HG03342 (cell line): Measurements from ENCODE around the gene CEP19.
"Not testable (repeated sequence)": the region's sequence is repeated elsewhere in the genome, so short reads cannot be mapped to it uniquely, and the experiment has no call there.

ENCODE experiments used
- ATAC-seq: cut with Tn5 transposase; IDR thresholded peaks from one replicate; pipeline ENCODE4 v1.9.1; 2021; ENCODE audit warnings: mild to moderate bottlenecking, moderate library complexity; ENCODE audit not compliant: unreplicated experiment

Gene CEP19, protein sequence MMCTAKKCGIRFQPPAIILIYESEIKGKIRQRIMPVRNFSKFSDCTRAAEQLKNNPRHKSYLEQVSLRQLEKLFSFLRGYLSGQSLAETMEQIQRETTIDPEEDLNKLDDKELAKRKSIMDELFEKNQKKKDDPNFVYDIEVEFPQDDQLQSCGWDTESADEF

DNA sequence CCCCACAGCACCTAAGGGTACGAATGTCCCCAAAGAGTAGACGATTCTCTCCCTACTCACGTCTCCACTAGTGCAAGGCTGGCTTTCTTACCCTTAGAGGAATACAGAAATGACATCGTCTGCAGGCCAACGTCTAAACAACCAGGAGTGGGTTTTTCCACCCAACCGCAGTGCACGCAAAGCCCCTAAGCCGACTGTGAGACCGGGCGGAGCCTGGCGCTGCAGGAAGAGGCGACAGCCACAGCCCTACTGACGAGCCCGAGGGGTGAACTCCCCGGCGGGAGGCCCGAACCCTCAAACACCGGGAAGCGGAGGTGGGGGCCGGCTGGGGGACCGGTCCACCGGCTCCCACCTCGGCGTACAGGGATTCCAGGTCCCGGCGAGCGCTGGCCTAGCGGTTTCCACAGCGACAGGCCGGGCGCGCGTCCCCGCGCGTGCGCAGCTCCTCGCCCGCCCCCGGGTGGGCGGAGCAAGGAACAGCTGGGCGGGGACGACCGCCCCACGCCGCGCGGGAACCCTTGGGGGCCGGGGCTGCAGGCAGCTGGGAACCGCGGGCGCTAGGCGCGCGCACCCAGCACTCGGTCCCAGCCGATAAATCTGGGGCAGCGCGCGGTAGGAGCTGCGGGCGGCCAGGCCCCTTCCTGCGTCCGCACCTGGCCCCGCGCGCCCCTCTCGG lies at the start of gene CEP19, which contains the start of gene PIGX:
CEP19 (minus strand) TSS at position 413 of the 676 bp plus-strand sequence. CDS start 3,593 bp downstream, outside the sequence.
PIGX (plus strand) TSS at position 540 of the 676 bp plus-strand sequence.
- peak; percentile 73 for ATAC-seq

DNA sequence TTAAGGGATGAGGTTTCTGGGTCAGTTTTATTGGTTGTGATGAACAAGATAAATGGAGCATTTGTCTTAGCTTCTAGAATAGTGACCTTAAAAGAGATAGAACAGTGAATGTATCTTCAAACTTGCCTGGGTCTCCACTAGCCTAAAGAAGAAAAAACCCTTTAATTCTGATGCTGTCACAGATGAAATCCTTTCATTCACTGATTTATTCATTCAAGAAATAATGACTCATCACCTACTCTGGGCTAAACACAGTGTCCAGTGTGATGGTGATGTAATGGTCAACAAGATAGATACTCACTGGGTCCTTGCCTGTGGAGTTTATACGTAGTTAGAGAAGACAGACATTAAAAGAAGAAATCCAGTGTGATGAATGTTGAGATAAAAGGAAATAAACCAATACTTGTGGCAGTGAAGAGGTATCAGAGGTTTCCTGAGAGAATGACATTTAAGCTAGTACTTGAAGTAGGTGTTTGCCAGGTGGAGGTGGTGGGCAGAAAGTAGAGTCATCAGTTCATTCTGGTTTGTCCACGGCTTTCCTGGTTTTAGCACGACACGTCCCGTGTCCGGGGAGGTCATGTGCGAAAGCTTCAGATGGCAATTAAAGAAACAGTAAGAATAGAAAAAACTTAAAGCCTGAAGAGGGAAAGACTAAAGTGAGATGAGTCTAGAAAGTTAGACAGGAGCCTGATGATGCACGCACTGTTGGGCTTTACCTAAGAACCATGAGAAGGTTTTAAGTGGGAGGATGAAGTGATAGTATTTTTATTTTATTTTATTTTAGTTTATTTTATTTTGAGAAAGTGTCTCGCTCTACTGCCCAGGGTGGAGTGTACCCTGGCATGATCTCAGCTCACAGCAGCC lies 46.1 kb upstream of the CEP19 start:
- no peak for ATAC-seq

DNA sequence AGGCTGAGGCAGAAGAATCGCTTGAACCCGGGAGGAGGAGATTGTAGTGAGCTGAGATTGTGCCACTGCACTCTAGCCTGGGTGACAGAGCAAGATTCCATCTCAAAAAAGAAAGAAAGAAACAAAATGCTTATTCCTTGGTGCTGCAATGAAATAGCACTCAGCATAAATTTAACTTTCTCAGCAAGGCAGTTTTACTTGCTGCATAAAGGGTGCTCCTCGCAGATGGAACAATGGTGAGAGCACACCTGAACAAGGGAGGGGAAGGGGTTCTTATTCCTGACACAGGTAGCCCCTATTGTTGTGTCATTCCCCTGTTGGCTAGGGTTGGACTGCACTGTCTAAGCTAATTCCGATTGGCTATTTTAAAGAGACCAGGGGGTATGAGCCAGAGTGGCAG lies 44.7 kb upstream of the CEP19 start:
- no peak for ATAC-seq

DNA sequence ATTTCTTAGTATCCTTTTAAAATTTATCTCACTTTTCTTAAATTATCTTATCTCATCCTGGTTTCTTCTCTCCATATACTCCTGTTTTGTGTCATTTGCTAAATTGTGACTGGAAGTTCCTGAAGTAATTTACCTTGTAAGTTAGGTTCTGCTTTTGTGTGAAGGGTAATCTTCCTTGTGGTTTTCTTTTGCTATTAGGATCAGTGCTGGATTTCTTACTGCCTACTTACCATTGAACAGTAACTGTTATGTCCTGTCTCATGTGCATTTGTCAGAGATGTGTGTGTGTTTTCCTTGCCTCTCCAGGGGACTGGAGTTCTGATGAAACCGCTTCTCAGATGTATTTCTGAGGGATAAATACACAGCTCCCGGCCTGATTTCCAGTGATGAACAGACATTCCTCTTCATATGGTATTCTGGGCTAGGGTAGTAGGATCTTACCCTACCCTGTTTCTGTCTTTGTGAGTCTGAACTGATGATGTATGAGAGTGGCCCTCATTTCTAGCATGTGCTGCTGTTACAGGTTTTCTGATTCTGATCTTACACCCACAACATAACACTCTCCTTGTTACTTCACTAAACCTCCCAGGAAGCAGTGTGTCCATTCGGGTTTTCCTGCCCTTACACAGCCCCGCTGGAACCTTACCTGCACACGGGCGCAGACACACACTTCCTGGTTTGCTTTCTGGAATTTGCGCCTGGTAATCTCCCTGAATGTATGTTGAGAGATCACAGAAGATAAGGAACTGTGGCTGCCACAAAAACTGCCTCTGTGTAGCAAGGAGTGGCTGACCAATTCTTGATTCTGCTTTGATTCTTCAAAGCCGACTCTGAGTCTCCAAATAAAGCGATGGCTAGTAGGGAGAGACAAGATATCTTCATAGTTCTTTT lies 42.3 kb upstream of the CEP19 start:
- no peak for ATAC-seq

DNA sequence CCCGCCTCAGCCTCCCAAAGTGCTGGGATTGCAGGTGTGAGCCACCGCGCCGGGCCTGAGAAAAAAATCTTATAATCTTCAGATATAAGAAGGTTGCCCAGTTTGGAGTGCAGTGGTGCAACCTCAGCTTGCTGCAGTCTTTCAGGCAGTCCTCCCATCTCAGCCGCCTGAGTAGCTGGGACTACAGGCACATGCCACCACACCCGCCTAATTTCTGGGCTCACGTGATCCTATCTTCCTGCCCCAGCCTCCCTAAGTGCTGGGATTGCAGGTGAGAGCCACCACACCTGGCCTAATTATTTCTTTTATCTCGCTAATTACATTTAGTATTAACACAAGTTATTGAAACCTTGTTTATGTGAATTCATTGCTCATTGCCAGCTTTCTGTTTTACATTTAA lies 41.2 kb upstream of the CEP19 start:
- ATAC-seq, result no peak

DNA sequence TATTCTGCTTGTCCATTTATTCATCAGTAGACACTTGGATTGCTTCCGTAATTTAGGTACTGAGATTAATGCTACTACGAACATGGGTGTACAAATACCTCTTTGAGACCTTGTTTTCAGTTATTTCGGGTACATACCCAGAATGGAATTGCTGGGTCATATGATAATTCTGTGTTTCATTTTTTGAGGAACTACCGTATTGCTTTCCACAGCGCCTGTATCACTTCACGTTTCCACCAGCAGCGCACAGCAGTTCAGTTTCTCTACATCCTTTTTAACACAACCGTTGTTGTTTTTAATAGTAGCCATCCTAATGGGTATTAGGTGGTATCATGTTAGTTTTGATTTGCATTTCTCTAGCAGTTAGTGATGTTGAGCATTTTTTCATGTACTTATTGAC lies 37.1 kb upstream of the CEP19 start:
- peak; percentile 48 for ATAC-seq

DNA sequence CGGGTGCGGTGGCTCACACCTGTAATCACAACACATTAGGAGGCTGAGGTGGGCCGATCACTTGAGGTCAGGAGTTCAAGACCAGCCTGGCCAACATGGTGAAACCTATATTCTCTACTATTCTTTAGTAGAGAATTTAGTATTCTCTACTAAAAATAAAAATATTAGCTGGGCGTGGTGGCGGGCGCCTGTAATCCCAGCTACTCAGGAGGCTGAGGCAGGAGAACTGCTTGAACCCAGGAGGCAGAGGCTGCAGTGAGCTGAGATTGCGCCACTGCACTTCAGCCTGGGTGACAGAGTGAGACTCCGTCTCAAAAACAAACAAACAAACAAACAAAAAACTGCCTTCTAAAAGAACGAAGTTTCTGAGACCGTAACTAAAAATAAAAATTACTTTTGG lies 31.5 kb upstream of the CEP19 start:
- ATAC-seq, result not testable (repeated sequence)

DNA sequence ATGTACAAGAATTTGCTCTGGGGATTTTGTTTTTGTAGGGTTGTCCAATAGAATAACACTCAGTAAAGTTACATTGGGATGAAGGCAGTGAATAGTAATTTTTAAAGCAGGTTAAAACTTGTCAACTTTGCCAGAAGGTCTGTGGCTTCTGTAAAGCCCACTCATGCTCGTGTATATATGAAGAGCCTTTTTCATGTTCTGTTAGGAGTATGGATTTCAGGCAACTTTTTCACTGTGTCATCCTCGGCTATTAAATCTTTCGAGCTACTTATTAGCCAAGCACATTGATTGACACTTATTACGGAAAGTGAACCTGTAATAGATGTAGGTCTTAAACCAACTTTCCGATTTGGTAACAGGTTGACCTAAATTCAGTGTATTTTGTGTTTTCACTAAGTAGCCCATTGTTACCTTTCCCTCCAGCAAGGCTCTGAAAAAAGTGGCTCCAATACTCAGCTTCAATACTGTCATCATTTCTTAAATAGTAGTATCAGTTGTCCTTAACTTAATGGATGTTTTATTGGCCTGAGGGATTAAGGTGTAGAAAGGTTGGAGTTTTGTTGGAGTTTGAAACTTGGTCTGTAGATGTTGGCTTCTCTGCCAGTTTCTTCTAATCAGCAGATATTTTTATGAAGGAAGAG lies 29.3 kb upstream of the CEP19 start:
- no peak for ATAC-seq

DNA sequence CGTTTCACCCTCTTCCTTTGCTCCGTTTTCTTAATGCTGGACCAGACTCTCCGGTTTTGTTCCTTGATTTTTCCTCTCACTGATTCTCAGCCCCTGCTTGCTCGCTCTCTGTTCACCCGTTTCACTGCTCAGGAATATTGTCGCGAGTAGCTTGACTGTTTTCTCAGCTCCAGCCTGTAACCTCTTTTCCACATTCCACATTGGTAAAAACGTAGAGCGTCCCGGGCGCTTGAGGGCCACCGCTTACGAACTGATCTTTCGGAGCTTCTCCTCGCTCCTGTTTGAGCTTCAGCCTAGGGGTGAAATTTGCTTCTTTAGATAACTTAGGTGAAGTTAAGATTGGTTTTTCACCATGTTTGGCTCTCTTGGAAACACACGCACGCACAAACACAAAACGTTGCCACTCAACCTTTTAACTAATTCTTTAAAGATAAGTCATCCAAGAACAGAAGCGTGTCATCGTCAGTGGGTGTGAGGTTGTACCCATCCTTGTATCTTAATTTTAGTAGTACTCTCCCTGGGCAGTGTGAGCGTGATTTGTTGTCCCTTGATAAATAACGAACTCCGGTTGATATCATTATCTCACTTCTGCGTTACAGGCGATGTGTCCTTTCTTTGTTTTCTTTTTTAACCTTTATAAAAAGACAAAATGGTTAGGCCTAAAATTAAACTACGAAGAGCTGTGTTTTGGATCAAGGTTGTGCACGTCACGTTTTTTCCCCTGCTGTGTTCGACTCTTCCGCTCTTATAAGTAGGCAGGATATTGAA lies 28.6 kb upstream of the CEP19 start:
- peak; percentile 2 for ATAC-seq

DNA sequence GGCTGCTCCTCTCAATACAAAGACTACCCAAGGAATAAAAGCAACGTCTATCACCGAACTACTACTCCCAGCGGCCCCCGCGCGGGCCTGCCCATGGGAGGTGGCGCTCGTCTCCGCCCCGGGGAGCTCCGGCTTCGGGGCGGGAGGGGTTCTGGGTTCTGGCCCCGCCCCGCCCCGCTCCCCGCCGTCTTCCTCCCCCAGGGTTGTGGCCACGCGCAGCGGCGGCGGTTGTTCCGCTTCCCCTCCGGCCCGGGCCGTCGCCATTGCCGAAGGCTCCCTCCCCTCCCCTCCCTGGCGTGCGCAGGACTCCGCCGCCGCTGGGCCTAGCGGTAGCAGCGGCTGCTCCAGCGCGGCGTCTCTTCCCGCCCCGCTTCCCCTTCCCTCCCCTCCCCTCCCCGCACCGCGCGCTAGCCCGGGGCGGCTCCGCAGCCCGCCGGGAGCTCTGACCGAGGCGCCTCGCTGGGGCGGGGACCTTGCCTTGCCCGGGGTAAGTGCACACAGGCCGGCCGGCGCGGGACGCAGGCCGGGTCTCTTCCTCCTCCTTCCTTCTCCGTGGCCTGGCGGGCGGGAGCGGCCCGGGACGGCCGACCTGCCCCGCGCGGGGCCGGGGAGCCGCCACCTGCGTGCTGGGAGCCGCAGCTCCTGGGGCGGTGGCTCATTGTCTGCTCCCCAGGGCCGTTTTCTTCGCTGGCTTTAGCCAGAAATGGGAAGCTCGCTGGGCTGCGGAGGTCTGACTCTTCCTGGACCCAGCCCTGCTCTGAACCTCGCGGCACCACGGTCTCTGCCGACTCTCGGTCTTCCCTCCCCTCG lies 27.8 kb upstream of the CEP19 start, which contains the start of gene PAK2:
PAK2 (plus strand) TSS at position 187 of the 810 bp plus-strand sequence. CDS start 42,790 bp downstream, outside the sequence.
- peak; percentile 84 for ATAC-seq

DNA sequence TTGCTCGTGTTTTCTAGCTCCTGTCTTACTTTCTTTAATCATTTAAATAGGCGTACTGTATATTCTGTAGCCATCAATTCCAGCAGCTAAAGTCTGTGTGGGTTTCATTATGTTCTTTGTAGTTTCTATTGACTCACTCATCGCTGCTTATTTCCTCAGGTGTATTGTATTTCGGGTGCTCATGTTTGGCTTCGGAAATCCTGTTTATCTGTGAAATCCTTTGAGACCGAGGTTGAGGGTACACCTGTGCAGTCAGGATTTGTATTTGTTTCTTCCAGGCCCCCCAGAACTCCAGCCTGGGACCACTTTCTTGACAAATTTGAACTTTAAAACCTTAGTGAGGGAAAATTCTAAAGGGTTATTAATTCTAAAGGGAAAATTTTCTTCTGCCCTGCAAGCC lies 25.6 kb upstream of the CEP19 start:
- ATAC-seq, result no peak

DNA sequence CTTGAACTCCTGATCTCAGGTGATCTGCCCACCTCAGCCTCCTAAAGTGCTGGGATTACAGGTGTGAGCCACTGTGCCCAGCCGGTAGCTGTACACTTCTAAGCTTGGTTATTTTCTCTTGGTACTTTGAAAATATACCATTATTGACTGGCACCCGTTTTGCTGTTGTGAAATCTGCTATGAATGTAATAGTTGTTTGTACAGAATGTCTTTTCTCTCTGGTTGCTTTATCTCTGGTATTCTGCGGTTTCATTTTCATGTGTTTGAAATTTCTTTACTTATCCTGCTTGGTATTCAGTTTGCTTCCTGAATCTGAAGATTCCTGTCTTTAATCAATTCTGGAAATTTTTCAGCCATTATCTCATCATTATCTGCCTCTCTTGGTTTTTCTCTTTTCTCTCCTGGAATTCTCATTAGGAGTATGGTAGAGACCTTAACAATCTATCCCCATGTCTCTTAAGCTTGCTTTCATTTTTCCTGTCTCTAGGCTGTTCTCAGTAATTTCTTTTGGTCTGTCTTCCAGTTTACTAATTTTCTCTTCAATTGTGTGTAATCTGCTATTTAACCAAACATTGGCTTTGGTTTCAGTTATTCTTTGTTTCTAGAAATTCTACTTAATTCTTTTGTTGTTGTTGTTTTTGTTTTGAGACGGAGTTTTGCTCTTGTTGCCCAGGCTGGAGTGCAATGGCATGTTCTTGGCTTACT lies 24.8 kb upstream of the CEP19 start:
- ATAC-seq, result no peak

DNA sequence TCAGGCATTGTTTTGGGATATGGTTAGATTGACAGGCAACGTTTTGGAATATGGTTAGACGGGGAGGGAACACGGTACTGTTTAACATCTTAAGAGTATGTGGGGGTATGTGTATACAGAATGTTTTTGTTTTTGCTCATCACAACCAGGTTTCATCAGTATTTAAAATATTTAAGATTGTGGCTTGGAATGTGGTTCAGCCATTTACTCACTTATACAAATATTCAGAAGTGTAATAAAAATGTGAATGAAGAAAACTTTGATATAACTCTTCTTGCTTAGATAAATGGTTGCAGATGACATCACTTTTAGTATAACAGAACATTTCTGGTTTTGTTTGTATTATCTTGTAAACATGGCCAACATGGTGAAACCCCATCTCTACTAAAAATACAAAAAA lies 23.7 kb upstream of the CEP19 start:
- ATAC-seq, result no peak

DNA sequence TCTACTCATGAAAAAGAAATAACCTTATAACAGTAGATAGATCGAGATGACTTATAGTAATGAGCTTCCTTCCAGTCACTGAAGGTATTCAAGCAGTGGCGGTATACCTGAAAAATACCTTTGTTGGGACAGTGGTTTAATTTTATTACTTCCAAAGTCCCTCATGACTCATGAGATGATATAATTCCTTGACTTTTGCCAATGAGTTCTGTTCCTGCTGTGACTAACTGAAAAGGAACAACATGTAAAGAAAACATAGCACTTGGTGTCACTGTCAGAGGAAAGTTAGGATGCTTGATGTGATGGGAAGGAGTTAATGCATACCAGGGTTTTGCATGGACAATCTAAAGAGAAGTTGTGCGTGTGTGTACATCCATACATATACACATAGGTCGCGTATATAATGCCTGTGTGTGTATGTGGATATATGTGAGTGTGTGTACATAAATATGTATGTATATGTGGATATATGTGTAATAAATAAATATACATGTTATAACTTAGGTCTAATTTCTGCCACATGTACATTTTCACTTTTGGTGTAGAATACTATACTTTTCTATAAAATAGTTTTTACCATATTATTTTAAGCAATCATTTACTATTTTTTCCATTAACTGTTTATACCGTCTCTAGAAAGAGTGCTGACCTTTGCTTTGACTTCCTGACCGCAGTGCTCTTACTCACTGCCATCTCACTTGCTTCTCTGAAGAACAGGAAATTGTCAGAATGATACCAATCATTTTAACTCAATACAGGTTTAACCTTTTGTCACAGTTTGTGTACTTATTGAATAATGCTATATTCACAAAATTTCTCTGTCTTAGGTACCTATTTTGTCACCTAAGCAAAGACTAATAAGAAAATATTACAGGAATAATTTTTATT lies 15.0 kb upstream of the CEP19 start:
- ATAC-seq, result no peak

DNA sequence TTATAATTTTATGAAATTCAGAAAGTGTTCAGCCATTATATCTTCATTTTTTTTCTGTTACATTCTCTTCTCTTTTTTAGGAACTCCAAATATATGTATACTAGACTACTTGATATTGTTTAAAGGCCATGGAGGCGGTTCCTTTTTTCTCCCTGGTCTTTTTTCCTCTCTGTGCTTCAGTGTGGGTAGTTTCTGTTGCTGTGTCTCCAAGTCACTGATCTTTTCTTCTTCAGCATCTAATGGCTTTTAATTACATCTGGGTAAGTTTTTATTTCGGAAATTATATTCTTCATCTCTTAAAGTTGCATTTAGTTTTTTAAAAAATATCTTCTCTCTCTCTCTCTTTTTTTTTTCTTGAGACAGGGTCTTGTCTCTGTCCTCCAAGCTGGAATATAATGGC lies 9.0 kb upstream of the CEP19 start:
- no peak for ATAC-seq

DNA sequence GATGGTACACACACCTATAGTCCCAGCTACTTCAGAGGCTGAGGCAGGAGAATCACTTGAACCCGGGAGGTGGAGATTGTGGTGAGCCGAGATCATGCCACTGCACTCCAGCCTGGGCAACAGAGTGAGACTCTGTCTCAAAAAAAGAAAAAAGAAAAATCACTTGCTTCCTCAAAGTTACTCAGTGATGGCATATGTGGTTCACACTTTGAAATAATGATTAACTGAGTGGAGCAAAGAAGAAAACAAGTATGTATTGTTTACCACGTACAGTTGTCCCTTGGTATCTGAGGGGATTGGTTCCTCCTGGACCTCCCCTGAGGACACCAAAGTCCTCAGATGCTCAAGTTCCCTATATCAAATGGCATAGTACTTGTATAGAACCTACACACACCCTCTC lies 5.1 kb upstream of the CEP19 start:
- peak; percentile 54 for ATAC-seq
